HG02798 (cell line): ENCODE data around the gene TIMM44.
"Not testable (repeated sequence)": the region's sequence is repeated elsewhere in the genome, so short reads cannot be mapped to it uniquely, and the experiment has no call there.

Experiments
- ATAC-seq: cut with Tn5 transposase; IDR thresholded peaks from one replicate; pipeline ENCODE4 v1.9.1; 2021; ENCODE audit warnings: mild to moderate bottlenecking; ENCODE audit not compliant: unreplicated experiment, poor library complexity

Gene TIMM44

GRCh38 chr19:7904074-7905020, 39.1 kb downstream of the TIMM44 start:
- ATAC-seq = peak; percentile 42

- ATAC-seq = peak; percentile 87
Measured at GRCh38 chr19:7903244-7904073, 40.0 kb downstream of the TIMM44 start, which contains the start of gene MAP2K7. Gene MAP2K7, plus strand, starts transcription at chr19:7903877. Its CDS starts 68 bp downstream, at chr19:7903945.

DNA sequence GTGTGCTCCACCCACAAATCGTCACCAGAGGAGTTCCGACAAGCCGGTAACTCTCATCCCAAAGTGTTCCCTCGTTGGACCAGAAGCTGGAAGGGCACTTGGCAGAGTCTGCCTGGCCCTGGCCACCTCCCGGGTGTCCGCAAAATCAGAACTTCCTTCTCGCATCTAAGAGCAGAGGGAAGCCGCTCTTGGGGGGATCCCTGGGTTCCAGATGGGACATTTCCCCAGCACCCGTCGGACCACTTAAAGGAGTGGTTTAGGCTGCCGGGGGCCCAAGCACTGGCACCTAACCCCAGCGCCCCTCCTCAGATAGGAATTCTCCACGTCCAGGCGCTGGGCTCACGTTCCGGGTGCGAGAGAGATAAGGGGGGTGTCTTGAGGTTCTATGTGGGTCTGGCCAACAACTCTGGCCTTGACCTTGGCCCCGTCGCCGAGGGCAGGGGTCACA, 40.6 kb downstream of the TIMM44 start:
- no peak for ATAC-seq

GRCh38 chr19:7901337-7901736, 42.1 kb downstream of the TIMM44 start:
- no peak for ATAC-seq

DNA sequence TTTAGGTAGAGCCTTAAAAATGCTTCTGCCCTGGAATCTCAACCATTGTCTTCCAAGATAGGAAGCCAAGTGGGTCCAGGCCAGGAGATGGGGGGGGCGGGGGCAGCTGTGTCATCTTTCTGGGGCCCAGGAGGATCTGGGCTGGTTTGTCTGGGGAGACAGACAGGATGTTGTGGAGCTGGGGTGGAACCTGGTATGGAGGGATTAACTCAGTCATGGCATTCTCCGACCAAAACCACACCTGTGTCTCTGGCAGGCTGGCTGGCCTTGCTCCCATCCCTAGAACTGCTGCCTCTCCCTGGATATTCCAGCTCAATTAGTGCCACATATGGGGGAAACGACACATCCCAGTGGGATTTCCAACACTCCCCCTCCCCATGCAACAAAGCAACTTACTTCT, 42.5 kb downstream of the TIMM44 start:
- no peak for ATAC-seq

- ATAC-seq = no peak
Measured at GRCh38 chr19:7900401-7900870, 43.0 kb downstream of the TIMM44 start.

GRCh38 chr19:7899751-7900378, 43.6 kb downstream of the TIMM44 start:
- no peak for ATAC-seq

DNA sequence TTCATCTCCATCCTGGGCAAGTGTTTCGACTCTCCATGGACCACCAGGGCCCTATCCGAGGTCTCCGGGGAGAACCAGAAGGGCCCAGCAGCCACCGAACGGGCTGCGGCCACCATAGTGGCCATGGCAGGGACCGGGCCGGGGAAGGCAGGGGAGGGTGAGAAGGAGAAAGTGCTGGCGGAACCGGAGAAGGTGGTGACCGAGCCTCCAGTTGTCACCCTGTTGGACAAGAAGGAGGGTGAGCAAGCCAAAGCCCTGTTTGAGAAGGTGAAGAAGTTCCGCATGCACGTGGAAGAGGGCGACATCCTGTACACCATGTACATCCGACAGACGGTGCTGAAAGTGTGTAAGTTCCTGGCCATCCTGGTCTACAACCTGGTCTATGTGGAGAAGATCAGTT, 44.5 kb downstream of the TIMM44 start:
- no peak for ATAC-seq

DNA sequence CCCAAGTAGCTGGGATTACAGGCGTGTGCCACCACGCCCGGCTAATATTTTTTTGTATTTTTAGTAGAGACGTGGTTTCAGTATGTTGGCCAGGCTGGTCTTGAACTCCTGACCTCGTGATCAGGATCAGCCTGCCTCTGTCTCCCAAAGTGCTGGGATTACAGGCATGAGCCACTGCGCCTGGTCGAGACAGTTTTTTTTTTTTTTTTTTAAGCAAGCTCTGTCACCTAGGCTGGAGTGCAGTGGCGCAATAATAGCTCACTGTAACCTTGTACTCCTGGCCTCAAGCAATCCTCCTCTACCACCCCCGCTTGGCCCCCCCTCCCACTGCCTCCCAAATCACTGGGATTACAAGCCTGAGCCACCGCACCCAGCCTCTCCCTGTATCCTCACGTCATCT, 46.2 kb downstream of the TIMM44 start:
- ATAC-seq = no peak

DNA sequence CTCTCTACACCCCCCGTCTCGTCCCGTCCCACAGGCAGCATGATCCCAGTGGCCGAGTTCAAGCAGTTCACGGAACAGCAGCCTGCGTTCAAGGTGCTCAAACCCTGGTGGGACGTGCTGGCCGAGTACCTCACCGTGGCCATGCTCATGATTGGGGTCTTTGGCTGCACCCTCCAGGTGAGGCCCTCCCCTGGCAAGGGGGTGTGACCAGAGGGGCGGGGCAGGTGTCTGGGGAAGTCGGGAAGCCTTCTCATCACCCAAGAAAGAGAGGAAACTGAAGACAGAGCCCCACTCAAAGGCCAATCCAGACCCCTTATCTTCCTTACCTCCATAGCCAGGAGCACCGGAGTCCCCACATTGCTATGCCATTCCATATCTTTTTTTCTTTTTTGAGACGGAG, 47.9 kb downstream of the TIMM44 start:
- ATAC-seq = no peak

GRCh38 chr19:7894612-7895309, 48.7 kb downstream of the TIMM44 start:
- ATAC-seq = no peak

GRCh38 chr19:7893362-7894101, 49.9 kb downstream of the TIMM44 start:
- not testable (repeated sequence) for ATAC-seq

DNA sequence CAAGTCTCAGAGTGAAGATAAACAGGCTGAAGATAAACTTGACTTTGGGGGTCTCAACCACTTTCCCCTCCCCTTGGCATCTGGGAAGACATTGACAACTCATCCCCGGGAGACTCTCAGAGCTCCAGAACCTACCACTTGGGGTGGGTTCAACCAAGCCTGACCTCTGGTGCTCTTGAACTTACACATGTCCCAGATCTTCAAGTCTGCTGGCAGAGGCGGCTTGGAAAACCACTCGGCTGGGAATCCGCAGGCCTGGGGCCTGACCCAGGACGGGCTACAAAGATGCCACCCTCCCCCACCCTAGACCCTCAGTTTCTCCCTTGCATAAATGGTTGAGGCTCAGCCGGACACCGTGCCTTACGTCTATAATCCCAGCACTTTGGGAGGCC, 54.6 kb downstream of the TIMM44 start:
- no peak for ATAC-seq

DNA sequence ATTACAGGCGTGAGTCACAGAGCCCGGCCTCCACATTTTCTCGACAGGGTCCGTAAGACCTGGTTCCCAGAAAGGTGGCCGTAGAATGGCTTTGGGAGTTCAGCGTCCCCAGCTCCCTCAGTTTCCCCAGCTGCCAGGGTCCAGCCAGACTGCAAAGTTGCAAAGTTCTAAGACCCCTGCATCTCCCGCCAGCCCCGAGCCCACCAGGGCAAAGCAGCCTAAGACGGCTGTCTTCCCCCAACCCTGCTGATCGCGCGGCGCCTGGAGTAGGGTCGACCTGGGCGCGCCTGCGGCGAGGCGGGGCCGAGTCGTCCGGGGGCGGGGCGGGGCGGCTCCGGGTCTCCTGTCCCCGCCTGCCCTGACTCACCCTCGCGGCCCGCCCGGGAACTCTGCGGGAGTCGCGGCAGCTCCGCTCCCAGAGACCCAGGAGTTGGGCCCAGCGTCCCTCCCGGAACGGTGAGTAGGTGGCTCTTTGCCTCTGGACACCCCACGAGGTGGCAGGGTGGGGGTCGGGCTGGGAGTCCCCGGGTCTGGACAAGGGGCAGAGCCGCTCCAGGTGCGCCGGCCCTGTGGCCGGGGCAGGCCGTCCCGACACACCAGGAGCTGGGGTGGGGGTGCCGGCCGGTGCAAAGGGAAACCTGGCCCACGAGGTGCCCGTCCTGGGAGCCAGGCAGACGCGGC, 55.2 kb downstream of the TIMM44 start, which contains the start of gene LRRC8E:
Gene LRRC8E (plus strand): TSS at position 366 of the 681 bp plus-strand sequence. CDS start 7,094 bp downstream, outside the sequence.
- ATAC-seq = no peak

DNA sequence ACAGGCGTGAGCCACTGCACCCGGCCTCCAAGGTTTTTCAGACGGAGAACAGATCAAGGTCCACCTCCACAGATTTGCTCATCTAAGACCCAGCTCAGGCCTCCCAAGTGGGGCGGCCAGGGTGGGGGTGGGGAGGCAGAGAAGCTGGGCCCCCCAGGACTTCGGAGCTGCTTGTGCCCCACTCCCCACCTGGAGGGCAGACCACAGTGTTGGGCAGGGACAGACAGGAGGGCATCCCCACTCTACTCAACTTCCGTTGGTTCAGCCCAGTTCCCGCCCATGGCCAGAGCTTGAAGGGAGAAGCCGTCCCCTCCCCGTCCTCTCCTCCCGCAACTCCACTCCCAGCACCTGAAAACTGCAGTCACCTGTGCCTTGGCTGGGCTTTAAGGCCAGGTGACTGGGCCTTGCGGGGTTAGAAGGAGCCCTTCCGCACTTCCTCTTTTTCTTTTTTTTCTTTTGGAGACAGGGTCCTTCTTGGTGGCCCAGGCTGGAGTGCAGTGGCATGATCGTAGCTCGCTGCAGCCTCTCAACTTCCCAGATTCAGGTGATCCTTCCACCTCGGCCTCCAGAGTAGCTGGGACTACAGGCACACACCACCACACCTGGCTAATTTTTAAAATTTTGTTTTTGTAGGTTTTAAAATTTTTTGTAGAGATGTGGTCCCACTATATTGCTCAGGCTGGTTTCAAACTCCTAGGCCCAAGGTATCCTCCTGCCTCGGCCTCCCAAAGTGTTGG, 55.9 kb downstream of the TIMM44 start:
- ATAC-seq = no peak

DNA sequence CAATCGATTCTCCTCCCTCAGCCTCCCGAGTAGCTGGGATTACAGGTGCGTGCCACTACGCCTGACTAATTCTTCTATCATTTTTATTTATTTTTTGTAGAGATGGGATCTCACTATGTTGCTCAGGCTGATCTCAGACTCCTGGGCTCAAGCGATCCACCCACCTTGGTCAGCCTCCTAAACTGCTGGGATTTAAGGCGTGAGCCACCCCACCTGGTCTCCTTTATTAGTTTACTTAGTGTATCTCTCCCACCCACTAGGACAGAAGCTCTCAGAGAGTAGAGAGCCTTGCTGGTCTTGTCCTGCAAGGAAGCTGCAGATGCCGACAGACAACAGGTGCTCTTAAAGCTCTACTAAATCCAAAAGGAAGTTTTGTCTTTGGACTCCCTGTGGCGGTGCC, 57.6 kb downstream of the TIMM44 start:
- ATAC-seq = no peak

- ATAC-seq = no peak
Measured at GRCh38 chr19:7883796-7884570, 59.5 kb downstream of the TIMM44 start.
